HUES6 (cell line): Measurements from ENCODE around the gene MST1R.
"Not testable (repeated sequence)": the region's sequence is repeated elsewhere in the genome, so short reads cannot be mapped to it uniquely, and the experiment has no call there.

Source experiments
- H3K27ac ChIP-seq: 2 replicates; pipeline ENCODE4 v1.7.0; 2013; ENCODE audit warnings: low read depth, mild to moderate bottlenecking, low read length, inconsistent platforms
- H3K27me3 ChIP-seq: 2 replicates; pipeline ENCODE4 v1.6.1; 2013; ENCODE audit warnings: low read length; ENCODE audit not compliant: control insufficient read depth, insufficient read depth
- H3K36me3 ChIP-seq: 2 replicates; pipeline ENCODE4 v1.6.1; 2013; ENCODE audit warnings: low read length; ENCODE audit not compliant: control insufficient read depth, insufficient read depth
- H3K4me1 ChIP-seq: 2 replicates; pipeline ENCODE4 v1.6.1; 2013; ENCODE audit warnings: low read length; ENCODE audit not compliant: control insufficient read depth, insufficient read depth
- H3K4me3 ChIP-seq: 2 replicates; pipeline ENCODE4 v1.5.1; 2013; ENCODE audit warnings: low read depth, low read length
- H3K9ac ChIP-seq: one replicate; pipeline ENCODE4 v1.6.1; 2013; ENCODE audit warnings: mild to moderate bottlenecking, low read length
- H3K9me3 ChIP-seq: 2 replicates; pipeline ENCODE4 v1.6.1; 2013; ENCODE audit warnings: low read depth, low read length; ENCODE audit not compliant: control insufficient read depth, insufficient read depth

MST1R gene

GRCh38 chr3:49911611-49912010 is 7.9 kb upstream of the MST1R start:
- no peaks in the 10 kb centered on the region for H3K9me3 ChIP-seq
- H3K27me3 ChIP-seq = peaks cover 35% of the 10 kb centered on the region
- peaks cover 32% of the 10 kb centered on the region for H3K4me1 ChIP-seq
- H3K4me3 ChIP-seq = no peak overlapping the region
- H3K36me3 ChIP-seq = no peaks in the 10 kb centered on the region
- H3K9ac ChIP-seq = no peak overlapping the region
- H3K27ac ChIP-seq = no peak overlapping the region

GRCh38 chr3:49911124-49911420 is 7.4 kb upstream of the MST1R start:
- Histone ChIP-seq H3K9me3 (no peaks in the 10 kb centered on the region), H3K4me3 (peak overlapping the region; percentile 50), H3K27me3 (peaks cover 35% of the 10 kb centered on the region), H3K9ac (no peak overlapping the region), H3K36me3 (no peaks in the 10 kb centered on the region), H3K4me1 (peaks cover 37% of the 10 kb centered on the region), H3K27ac (no peak overlapping the region)

GRCh38 chr3:49910409-49911123 is 6.9 kb upstream of the MST1R start:
- Histone ChIP-seq H3K27ac (no peak overlapping the region), H3K9ac (no peak overlapping the region), H3K36me3 (no peaks in the 10 kb centered on the region), H3K4me3 (peak overlapping the region; percentile 50), H3K9me3 (no peaks in the 10 kb centered on the region), H3K27me3 (peaks cover 35% of the 10 kb centered on the region), H3K4me1 (peaks cover 41% of the 10 kb centered on the region)

DNA sequence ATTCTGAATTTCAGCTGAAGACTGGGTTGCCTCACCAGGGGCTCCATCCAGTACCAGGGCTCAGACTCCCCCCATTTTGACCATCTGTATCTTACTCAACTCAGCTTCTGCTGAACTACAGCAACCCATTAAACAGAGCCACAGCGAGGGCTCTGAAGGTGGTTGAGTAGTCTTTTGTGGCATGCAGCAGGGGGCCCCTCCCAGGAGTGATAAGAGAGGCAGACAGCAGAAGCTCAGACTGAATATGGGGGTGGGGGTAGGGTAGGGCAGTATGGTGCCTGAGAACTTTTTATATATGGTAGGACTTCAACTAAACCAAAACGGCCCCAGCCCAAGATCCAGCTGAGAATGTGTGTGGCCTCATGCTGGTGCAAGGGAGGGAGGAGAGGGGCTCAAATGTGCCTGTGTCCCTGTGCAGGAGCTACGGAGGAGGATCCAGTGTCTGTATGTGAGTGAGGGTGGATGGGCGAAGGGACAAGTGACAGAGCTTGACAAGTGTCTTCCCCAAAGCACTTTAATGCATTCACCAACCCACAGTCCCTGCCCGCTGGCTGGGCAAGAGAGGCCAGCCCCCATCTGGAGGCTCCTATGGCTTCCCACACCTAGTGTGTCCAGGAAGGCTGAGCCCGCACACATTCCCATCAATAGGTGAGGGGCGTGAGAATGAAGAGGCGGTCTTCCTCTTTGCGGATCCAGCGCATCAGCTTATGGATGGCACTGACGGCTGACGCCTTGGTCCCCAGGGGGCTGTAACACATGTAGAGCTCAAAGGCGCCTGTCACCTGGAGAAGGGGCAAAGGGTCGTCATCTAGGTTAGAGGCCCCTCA is 4.9 kb upstream of the MST1R start:
- H3K27me3 ChIP-seq = peaks cover 35% of the 10 kb centered on the region
- H3K4me3 ChIP-seq = no peak overlapping the region
- H3K9ac ChIP-seq = no peak overlapping the region
- H3K4me1 ChIP-seq = peaks cover 45% of the 10 kb centered on the region
- H3K9me3 ChIP-seq = no peaks in the 10 kb centered on the region
- no peaks in the 10 kb centered on the region for H3K36me3 ChIP-seq
- no peak overlapping the region for H3K27ac ChIP-seq

- Histone ChIP-seq H3K27ac (no peak overlapping the region), H3K9ac (no peak overlapping the region), H3K27me3 (peaks cover 26% of the 10 kb centered on the region), H3K4me3 (peak overlapping the region; percentile 35; the same call in 1 of the 2 replicates), H3K9me3 (no peaks in the 10 kb centered on the region), H3K36me3 (no peaks in the 10 kb centered on the region), H3K4me1 (peaks cover 46% of the 10 kb centered on the region)
Measured at GRCh38 chr3:49906073-49906743, 2.5 kb upstream of the MST1R start.

- not testable (repeated sequence) for H3K36me3 ChIP-seq, H3K27ac ChIP-seq, H3K9ac ChIP-seq, H3K4me3 ChIP-seq, H3K27me3 ChIP-seq, H3K9me3 ChIP-seq
- peaks cover 32% of the 10 kb centered on the region for H3K4me1 ChIP-seq
Measured at GRCh38 chr3:49904448-49904847, 775 bp upstream of the MST1R start.

DNA sequence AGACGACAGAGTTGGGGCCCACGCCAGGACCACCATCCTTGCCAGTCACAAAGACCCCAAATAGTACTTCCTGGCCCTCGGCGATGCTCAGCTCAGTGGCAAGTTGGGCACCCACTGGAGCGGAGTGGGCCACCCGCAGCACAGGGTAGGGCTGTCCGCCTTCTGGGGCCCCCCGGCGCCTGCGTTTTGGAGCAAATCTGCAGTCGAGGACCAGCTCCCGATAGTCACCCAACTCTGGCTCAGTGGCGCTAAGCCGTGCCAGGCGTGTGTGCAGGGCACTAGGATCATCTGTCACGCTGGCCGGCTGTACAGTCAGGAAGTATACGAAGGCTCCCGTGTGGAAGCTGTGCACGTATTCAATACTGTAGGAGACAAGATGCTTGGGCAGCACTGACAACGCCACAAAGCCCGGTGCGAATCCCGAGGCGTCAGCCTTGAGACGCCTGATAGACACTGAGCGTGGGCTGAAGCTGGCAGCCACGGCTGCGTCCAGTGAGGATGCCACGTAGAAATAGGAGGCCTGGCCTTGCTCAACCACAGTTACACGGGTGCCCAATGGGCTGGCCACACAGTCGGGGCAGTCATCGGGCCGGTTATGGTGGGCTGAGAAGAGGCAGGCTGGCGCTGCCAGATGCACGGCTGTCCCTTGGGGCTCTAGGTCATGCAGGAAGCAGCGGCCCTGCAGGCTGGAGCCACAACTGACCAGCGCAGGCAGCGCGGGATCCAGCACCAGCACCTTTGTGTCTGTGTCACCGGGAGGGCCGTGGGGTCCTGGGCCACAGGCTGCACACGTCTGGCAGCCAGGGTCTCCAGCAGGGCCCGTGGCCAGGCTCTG is 945 bp downstream of the MST1R start:
- no peak overlapping the region for H3K4me3 ChIP-seq
- no peaks in the 10 kb centered on the region for H3K9me3 ChIP-seq
- no peaks in the 10 kb centered on the region for H3K36me3 ChIP-seq
- no peaks in the 10 kb centered on the region for H3K27me3 ChIP-seq
- peaks cover 20% of the 10 kb centered on the region for H3K4me1 ChIP-seq
- H3K27ac ChIP-seq = no peak overlapping the region
- H3K9ac ChIP-seq = no peak overlapping the region

DNA sequence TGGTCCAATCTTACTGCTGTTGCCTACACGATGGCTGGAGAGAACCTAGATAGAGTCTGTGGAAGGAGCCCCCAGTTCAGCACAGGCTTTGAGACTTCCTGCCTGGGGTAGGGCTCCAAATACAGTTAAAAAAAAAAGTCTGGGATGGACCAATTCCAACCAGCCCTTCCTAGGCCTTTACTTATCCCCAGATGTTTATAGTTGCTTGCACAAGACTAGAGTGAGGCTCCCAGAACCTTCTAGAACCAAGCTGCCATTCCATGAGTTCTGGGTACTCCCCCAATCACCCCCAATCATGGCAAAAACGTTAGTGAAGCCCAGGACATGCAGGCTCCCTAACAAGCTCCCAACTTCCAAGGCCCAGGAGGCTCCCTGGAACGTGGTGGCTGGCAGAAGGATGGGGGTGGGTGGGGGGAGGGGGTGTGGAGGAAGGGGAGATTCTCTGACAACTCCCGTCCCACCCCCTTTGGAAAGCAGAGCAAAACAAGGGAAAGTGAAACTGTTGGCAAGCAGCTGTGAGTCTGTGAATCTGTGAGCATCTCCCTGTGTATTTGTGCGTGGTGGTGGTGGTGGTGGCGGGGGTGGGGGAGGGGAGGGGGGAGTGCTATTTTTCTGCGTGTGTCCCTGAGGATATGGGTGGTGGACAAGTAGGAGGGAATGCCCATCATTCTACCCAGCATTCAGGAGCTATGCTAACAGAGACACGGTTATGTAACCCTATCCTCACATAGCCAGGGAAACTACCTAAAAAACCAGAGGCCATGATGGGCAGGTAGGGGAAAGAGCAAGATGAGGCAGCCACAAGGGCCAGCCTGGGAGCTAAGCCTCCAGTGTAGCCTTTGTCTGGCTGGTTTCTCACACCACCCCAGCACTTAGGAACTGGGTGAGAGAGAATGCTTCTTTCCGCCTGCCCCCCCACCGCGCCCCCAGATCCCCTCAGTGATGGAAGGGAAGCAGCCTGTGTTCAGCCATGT is 2.0 kb downstream of the MST1R start:
- Histone ChIP-seq H3K9me3 (no peaks in the 10 kb centered on the region), H3K36me3 (no peaks in the 10 kb centered on the region), H3K4me1 (peaks cover 19% of the 10 kb centered on the region), H3K27me3 (no peaks in the 10 kb centered on the region), H3K4me3 (no peak overlapping the region), H3K9ac (no peak overlapping the region), H3K27ac (no peak overlapping the region)

GRCh38 chr3:49900491-49901153 is 3.1 kb downstream of the MST1R start:
- no peak overlapping the region for H3K27ac ChIP-seq
- H3K9me3 ChIP-seq = no peaks in the 10 kb centered on the region
- H3K36me3 ChIP-seq = no peaks in the 10 kb centered on the region
- H3K4me3 ChIP-seq = no peak overlapping the region
- H3K27me3 ChIP-seq = no peaks in the 10 kb centered on the region
- H3K9ac ChIP-seq = no peak overlapping the region
- peaks cover 9% of the 10 kb centered on the region for H3K4me1 ChIP-seq
